KOPT-K1 (cell line): Measurements from ENCODE around the gene PHKG1.
"Not testable (repeated sequence)": the region's sequence is repeated elsewhere in the genome, so short reads cannot be mapped to it uniquely, and the experiment has no call there.

ENCODE experiments used
- H3K27ac ChIP-seq: fragments of 200-600 bp; sonication (generic); 2 replicates; pipeline ENCODE4 v1.5.1; 2016; ENCODE audit warnings: antibody characterized with exemption, mild to moderate bottlenecking, low read depth, low read length; ENCODE audit not compliant: poor library complexity, severe bottlenecking
- H3K36me3 ChIP-seq: fragments of 200-600 bp; sonication (generic); 2 replicates; pipeline ENCODE4 v1.5.1; 2017; ENCODE audit warnings: antibody characterized with exemption, mild to moderate bottlenecking, low read length, moderate library complexity; ENCODE audit not compliant: insufficient read depth
- H3K9me3 ChIP-seq: fragments of 200-600 bp; sonication (generic); 2 replicates; pipeline ENCODE4 v1.5.1; 2017; ENCODE audit warnings: antibody characterized with exemption, low read length, mild to moderate bottlenecking; ENCODE audit not compliant: insufficient read depth, poor library complexity, severe bottlenecking

PHKG1 gene

DNA sequence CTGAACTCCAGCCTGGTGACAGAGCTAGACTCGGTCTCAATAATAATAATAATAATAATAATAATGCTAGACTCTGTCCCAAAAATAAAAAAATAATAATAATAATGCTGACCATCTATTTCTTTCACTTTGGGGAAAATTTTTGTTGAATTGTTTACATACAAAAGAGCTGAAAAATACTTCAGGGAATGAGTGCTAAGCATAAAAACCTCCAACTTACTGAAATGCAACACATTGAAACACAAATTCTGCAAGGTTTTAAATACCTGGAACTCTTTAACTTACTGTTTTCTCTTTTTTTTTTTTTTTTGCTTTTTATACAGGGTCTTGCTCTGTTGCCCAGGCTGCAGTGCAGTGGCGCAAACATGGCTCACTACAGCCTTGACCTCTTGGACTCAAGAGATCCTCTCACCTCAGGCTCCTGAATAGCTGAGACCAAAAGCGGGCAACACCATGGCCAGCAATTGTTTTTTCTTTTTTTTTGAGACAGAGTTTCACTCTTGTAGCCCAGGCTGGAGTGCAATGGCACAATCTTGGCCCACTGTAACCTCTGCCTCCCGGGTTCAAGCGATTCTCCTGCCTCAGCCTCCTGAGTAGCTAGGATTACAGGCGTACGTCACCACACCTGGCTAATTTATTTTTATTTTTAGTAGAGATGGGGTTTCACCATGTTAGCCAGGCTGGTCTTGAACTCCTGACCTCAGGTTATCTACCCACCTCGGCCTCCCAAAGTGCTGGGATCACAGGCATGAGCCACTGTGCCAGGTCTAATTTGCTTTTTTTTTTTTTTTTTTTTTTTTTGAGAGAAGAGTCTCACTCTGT is 5.6 kb upstream of the PHKG1 start:
- H3K9me3 ChIP-seq, H3K27ac ChIP-seq: not testable (repeated sequence)
- H3K36me3 ChIP-seq, result peaks cover 72% of the 10 kb centered on the region

DNA sequence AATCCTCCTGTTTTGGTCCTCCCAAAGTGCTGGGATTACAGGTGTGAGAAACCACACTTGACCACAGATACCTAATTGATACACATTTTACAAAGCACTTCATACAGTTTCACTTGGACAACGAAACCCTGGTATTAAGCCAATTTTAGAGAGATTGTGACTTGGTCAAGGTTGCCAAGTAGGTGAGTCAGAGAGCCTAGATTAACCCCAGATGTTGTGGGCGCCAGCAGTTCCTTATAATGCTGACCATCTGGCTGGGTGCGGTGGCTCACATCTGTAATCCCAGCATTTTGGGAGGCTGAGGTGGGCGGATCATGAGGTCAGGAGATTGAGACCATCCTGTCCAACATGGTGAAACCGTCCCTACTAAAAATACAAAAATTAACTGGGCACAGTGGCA is 4.9 kb upstream of the PHKG1 start:
- Histone ChIP-seq H3K9me3 (no peaks in the 10 kb centered on the region), H3K27ac (no peak overlapping the region), H3K36me3 (peaks cover 65% of the 10 kb centered on the region)

DNA sequence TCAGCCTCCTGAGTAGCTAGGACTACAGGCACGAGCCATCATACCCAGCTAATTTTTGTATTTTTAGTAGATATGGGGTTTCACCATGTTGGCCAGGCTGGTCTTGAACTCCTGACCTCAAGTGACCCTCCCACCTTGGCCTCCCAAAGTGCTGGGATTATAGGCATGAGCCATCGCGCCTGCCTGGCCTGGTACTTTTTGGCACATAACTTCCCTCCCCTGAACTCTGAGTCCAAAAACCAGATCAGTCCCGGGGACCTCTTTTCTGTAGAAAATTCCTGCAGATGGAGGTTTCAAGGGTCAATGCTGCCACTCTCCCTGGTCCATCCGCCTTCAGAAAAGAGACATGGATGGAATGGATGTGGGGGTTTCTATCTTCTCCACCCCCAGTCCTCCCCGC is 364 bp downstream of the PHKG1 start:
- not testable (repeated sequence) for H3K9me3 ChIP-seq, H3K27ac ChIP-seq
- peaks cover 41% of the 10 kb centered on the region for H3K36me3 ChIP-seq

- H3K27ac ChIP-seq, result no peak overlapping the region
- no peaks in the 10 kb centered on the region for H3K9me3 ChIP-seq
Measured at GRCh38 chr7:56091591-56091990, 1.2 kb downstream of the PHKG1 start.

GRCh38 chr7:56087445-56087844 is 5.3 kb downstream of the PHKG1 start:
- Histone ChIP-seq H3K27ac (no peak overlapping the region), H3K9me3 (no peaks in the 10 kb centered on the region), H3K36me3 (peaks cover 75% of the 10 kb centered on the region)

More at GRCh38 chr7:56091591-56091990, 1.2 kb downstream of the PHKG1 start:
- peaks cover 41% of the 10 kb centered on the region for H3K36me3 ChIP-seq

DNA sequence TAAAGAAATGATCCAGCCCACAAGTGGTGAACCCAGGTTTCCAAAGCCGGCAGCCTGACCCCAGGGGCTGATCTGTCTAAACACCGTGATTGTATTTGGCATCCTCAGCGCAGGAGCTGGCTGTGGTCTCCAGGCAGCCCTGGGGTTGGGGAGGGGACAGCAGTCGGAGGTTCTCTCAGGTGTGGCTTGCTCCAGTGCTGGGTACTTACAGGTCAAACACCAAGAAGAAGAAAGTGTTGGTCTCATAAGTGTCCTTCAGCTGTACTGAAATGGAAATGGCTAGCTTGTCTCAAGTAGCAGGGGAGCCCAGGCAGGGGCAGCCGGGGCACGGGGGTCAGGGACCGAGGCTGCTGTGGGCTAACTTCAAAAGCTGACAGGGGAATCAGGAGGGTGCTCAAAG is 6.0 kb downstream of the PHKG1 start:
- Histone ChIP-seq H3K27ac (no peak overlapping the region), H3K9me3 (no peaks in the 10 kb centered on the region), H3K36me3 (peaks cover 82% of the 10 kb centered on the region)

DNA sequence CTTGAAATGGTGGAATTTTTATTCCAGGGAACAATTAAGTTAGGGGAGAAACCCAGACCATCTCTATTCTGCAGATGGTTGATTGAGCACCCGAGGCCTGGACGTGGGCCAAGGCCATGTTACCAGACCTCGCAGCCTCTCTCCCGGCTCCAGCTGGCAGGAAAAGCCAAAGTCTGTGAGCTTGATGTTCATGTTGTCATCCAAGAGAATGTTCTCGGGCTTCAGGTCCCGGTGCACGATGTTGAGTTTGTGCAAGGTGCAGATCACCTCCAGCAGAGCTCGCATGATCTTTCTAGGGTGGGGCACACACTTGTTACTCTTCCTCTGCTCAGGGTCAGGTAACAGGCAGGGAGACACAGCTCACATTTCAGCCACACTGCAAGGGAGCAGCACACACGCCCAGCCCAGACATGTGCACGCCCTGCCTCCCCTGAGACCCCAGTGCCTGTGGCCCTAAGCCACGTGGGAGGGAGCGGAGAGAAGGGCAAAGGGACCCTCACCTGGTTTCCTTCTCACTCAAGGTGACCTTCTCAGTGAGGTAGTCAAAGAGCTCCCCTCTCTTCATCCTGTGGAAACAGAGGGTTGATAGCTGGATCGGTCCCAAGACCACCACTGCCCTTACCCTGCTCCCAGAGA is 9.5 kb downstream of the PHKG1 start:
- no peaks in the 10 kb centered on the region for H3K9me3 ChIP-seq
- H3K36me3 ChIP-seq, result peaks cover 97% of the 10 kb centered on the region
- H3K27ac ChIP-seq, result no peak overlapping the region

DNA sequence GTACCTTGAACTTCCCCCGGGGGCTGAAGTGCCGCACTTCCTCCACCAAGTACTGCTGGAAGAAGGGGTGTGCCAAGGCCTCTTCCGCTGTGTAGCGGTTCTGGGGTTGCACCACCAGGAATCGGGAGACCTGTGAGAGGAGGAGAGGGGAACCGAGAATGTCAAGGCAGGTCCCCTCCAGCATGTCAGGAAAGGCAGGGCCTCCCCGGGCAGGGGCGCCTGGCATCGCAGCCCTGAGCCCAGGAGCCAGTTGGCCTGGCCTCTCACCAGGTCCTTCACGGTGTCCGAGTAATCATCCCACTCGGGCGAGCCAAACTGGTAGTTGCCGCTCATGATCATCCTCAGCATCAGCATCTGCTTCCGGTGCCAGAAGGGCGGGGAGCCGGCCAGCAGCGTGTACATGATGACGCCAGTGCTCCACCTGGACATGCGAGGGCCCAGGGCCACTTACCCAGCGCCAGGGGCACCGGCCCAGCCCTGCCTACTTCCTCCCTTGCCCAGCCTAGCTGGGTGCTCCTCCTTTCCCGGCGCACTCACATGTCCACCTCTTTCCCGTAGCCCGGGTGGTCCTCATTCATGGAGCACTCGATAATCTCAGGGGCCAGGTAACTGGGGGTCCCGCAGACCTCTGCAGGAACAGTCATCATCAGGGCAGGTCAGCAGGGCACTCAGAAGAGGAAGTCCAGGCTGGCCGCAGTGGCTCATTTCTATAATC is 11.0 kb downstream of the PHKG1 start:
- Histone ChIP-seq H3K27ac (no peak overlapping the region), H3K36me3 (peaks cover 97% of the 10 kb centered on the region), H3K9me3 (no peaks in the 10 kb centered on the region)

GRCh38 chr7:56080726-56081435 is 11.9 kb downstream of the PHKG1 start:
- H3K9me3 ChIP-seq, result not testable (repeated sequence)
- peaks cover 96% of the 10 kb centered on the region for H3K36me3 ChIP-seq

GRCh38 chr7:56079450-56080185 is 13.1 kb downstream of the PHKG1 start:
- H3K27ac ChIP-seq, result no peak overlapping the region
- peaks cover 89% of the 10 kb centered on the region for H3K36me3 ChIP-seq
- no peaks in the 10 kb centered on the region for H3K9me3 ChIP-seq

More at GRCh38 chr7:56080726-56081435, 11.9 kb downstream of the PHKG1 start:
- H3K27ac ChIP-seq, result not testable (repeated sequence)

DNA sequence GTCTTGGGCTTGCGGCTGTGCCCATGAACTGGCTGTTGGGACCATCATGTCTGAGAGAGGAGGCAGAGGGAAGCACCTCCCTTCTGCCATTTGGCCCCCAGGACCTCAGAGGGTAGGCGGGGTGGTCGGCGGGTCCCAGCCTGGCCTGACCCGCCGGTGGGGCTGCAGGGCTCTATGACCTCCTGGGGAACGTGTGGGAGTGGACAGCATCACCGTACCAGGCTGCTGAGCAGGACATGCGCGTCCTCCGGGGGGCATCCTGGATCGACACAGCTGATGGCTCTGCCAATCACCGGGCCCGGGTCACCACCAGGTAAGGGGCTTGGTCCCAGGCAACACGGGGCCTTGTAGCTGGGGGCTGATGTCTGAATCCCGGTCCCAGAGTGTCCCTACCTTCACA is 14.6 kb downstream of the PHKG1 start:
- peaks cover 89% of the 10 kb centered on the region for H3K36me3 ChIP-seq
- H3K27ac ChIP-seq, result no peak overlapping the region
- H3K9me3 ChIP-seq, result no peaks in the 10 kb centered on the region

DNA sequence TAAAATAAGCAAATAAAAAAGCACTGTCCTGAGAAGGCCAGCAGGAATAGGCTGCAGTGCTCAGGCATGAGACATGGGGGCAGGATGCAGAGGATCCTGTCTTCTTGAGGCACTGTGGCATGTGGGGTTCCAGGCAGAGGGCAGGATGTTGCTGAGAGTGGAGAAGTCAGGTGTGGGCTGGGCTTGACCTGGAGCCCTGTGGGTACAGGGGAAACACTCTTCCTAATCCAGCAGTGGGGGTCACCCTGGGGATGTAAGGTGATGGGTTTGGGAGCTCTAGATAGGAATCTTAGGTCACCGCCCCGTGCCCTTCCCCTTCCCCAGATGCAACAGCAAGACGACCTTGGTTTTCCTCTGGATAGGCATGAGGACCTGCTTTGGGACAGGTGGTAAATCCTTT is 15.1 kb downstream of the PHKG1 start:
- Histone ChIP-seq H3K36me3 (peaks cover 91% of the 10 kb centered on the region), H3K27ac (no peak overlapping the region), H3K9me3 (no peaks in the 10 kb centered on the region)

- Histone ChIP-seq H3K27ac (no peak overlapping the region), H3K9me3 (no peaks in the 10 kb centered on the region), H3K36me3 (peaks cover 90% of the 10 kb centered on the region)
Measured at GRCh38 chr7:56074371-56074791, 18.4 kb downstream of the PHKG1 start.

DNA sequence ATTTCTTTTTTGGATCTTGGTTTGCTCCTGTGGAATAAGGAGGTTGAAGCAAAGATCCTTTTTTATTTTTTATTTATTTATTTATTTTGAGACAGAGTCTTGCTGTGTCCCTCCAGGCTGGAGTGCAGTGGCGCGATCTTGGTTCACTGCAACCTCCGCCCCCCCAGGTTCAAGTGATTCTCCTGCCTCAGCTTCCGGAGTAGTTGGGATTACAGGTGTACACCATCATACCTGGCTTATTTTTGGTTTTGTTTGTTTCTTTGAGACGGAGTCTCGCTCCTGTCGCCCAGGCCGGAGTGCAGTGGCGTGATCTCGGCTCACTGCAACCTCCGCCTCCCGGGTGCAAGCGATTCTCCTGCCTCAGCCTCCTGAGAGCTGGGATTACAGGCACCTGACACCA is 26.4 kb downstream of the PHKG1 start:
- not testable (repeated sequence) for H3K9me3 ChIP-seq, H3K27ac ChIP-seq
- H3K36me3 ChIP-seq, result peaks cover 75% of the 10 kb centered on the region
